HUES64 (cell line): Measurements from ENCODE around the gene AGPAT2.
"Not testable (repeated sequence)": the region's sequence is repeated elsewhere in the genome, so short reads cannot be mapped to it uniquely, and the experiment has no call there.

Experiments used
- H3K27ac ChIP-seq: 2 replicates; pipeline ENCODE4 v1.7.0; 2013; ENCODE audit warnings: low read depth, low read length, inconsistent platforms
- H3K27me3 ChIP-seq: 2 replicates; pipeline ENCODE4 v1.6.1; 2013; ENCODE audit warnings: mild to moderate bottlenecking, low read length; ENCODE audit not compliant: insufficient read depth
- H3K36me3 ChIP-seq: 2 replicates; pipeline ENCODE4 v1.6.1; 2013; ENCODE audit warnings: mild to moderate bottlenecking, low read length; ENCODE audit not compliant: insufficient read depth
- H3K4me1 ChIP-seq: 2 replicates; pipeline ENCODE4 v1.6.1; 2013; ENCODE audit warnings: mild to moderate bottlenecking, low read length, moderate library complexity; ENCODE audit not compliant: insufficient read depth
- H3K4me3 ChIP-seq: 2 replicates; pipeline ENCODE4 v1.5.1; 2013; ENCODE audit warnings: mild to moderate bottlenecking, low read length, moderate library complexity
- H3K9ac ChIP-seq: 2 replicates; pipeline ENCODE4 v1.6.1; 2013; ENCODE audit warnings: mild to moderate bottlenecking, low read depth, low read length
- H3K9me3 ChIP-seq: 2 replicates; pipeline ENCODE4 v1.6.1; 2013; ENCODE audit warnings: low read depth, low read length; ENCODE audit not compliant: insufficient read depth
- WGBS: fragments of 150-250, 120-280 bp; methylation state at CpG from one replicate; pipeline ENCODE4 v1.1.7; 2013; ENCODE audit warnings: missing lambda C conversion rate; 5-methylcytosine and 5-hydroxymethylcytosine counted together

Gene AGPAT2

DNA sequence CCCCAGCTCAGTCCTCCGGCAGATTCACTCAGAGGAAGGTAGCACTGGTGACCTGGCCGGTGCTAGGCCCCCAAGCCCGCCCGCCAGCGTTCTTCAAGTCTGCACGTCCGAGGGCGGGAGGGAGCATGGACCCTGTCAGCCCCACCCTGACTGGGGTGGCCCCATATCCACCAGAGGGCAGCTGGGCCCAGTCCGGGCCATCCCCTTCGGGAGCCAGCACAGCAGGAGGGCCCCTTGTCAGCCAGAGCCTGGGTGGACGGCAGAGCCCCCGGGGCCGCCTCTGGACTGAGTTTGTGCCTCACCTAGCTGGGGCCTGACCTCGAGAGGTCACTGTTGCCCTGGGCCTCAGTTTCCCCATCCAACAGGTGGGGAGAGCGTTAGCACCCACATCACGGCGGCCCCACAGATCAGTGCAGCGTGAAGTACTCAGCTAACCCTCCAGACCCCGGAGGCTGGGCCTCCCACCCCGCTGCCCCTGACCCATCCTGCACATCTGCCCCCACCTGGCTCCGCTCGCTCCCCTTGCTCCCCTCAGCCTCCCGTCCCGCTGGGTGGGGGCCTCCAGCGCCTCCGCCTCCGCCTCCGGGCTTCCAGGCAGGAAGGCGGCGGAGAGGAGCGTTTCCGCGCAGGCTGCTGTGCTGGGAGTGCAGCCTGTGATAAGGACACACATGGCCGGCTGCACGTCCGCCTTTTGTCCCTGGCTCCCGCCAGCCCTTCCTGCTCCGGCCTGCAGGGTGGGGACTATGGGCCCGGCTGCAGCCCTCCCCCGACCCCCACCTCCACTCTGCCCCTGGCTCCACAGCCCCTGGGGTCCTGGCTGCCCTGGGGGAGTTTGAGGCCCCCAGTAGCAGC, 41.1 kb downstream of the AGPAT2 start:
- Histone ChIP-seq H3K27me3 (peaks cover 10% of the 10 kb centered on the region; the same call in 1 of the 2 replicates), H3K27ac (no peak overlapping the region; the same call in 1 of the 2 replicates)

DNA sequence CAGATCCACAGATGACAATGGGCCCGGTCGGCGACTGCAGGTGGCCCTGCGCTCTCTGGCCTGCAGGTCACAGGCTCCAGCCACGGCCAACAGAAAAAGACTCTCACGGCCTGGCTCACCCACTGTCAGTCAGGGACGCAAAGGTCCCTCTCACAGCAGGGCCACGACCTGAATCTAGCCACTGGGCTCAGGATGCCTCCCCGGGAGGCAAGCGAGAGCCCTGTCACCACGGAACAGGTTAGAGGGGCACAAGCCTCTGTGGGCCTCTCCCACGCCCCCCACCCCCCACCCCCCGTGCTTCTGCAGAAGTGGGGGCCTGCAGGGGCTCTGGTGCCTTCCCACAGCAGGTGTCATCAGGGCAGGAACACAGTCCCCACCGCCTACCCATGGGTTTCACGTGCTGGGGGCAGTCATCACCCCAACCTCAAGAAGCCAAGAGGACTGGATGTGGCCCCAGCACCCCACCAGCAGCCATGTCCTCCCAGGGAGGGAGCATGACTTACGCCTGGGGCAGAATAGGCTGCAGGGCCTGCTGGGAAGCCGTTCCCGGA, 41.8 kb downstream of the AGPAT2 start:
- WGBS: 92% methylated on average over 16 of the region's 18 CpGs

More for the DNA sequence above, 41.1 kb downstream of the AGPAT2 start:
- Histone ChIP-seq H3K9ac (no peak overlapping the region), H3K9me3 (no peaks in the 10 kb centered on the region), H3K36me3 (no peaks in the 10 kb centered on the region), H3K4me3 (no peak overlapping the region), H3K4me1 (no peaks in the 10 kb centered on the region)
- 85% methylated on average over 40 of the region's 40 CpGs for WGBS

DNA sequence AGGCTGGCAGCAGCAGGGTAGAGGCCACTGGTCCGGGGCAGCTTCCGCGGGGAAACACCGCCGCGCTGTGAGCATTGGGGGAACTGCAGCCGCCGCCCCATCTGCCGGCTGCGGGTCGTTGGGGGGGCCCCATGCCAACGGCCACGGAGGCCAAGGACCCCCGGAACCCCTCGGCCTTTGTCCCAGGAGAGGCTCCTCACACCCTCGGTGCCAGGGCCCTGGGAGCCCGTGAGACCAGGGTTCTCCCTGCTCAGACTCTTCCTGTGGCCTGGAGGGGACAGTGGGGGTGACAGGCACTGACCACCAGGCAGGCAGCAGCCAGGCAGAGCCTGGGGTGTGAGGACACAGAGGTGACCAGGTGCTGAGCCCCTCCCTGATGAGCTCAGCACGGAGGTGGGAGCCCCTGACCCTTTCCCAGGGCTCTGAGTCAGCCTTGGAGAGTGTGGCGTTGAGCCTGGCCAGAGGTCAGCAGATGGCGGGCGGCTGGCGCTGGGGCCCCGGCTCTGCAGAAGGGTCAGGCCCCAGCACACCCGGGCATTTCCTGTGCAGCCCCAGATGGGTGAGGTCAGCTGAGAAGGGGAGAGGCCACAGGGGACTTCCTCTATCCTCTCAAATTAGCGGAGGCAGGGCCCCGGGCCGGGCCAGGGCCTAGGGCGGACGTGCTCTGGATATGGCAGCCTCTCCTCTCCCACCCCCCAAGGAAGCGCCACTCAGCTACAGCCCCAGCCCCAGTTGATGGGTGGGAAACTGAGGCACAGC, 42.5 kb downstream of the AGPAT2 start:
- H3K4me1 ChIP-seq: no peaks in the 10 kb centered on the region
- H3K27me3 ChIP-seq: peaks cover 10% of the 10 kb centered on the region; the same call in 1 of the 2 replicates
- 44% methylated on average over 30 of the region's 30 CpGs for WGBS
- H3K27ac ChIP-seq: no peak overlapping the region
- H3K4me3 ChIP-seq: 0 out of 2 replicates have a peak overlapping the region, but pooled peaks have one; percentile 22
- H3K9ac ChIP-seq: no peak overlapping the region
- H3K9me3 ChIP-seq: no peaks in the 10 kb centered on the region
- no peaks in the 10 kb centered on the region for H3K36me3 ChIP-seq

More for the DNA sequence above, 41.8 kb downstream of the AGPAT2 start:
- Histone ChIP-seq H3K27me3 (peaks cover 10% of the 10 kb centered on the region; the same call in 1 of the 2 replicates), H3K9ac (no peak overlapping the region), H3K4me3 (no peak overlapping the region), H3K27ac (no peak overlapping the region), H3K9me3 (no peaks in the 10 kb centered on the region), H3K4me1 (no peaks in the 10 kb centered on the region), H3K36me3 (no peaks in the 10 kb centered on the region)

DNA sequence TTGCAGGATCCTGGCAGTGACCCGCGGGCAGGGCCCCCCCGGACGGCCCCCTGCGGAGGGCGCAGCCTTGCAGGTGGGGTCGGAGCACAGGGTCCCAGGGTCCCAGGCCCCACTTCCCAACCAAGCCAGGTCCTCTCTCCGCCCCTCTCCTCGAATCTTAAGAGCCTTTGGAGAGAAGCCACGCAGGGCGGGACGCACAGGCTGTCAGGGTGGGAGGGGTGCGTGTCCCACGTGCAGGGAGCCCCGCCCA, 43.0 kb downstream of the AGPAT2 start:
- no peaks in the 10 kb centered on the region for H3K4me1 ChIP-seq
- no peaks in the 10 kb centered on the region for H3K36me3 ChIP-seq
- H3K9ac ChIP-seq: no peak overlapping the region
- no peaks in the 10 kb centered on the region for H3K9me3 ChIP-seq
- 12% methylated on average over 15 of the region's 15 CpGs for WGBS
- H3K27me3 ChIP-seq: peaks cover 10% of the 10 kb centered on the region; the same call in 1 of the 2 replicates
- H3K27ac ChIP-seq: no peak overlapping the region
- peak overlapping the region; percentile 22; the same call in 1 of the 2 replicates for H3K4me3 ChIP-seq

DNA sequence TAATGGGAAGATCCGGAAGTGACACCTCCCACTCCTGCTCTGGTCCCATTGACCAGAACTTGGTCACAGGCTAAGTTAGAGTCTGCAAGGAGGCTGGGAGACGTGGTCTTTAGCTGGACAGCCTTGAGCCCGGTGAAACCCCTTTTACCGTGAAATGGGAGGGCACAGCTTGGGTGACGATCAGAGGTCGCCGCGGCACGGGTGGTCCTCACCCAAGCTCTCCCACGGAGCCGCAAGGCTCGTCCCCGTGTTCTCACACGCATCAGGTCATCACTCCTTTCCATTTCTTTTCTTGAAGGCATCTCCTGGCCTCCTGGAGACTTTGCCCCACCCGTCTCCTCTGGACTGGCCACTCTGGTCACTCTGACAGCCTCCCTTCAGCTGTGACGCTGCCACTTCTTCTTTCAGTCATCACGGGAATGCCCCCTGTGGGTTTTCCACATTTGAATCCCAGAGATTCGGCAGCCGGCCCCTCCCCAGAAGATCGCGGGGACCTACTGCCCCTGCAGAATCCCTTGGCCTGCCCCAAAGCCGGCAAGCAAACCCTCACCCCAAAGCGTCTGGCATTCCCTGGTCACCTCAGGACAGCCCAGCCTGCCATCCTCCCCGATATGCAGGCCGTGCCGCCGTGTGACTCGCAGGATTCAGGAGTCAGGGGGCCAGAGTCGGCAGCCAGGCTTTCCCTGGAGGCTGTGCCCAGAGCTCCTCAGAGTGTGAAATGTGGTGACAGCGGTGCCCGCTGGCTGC, 43.5 kb downstream of the AGPAT2 start:
- no peaks in the 10 kb centered on the region for H3K36me3 ChIP-seq
- H3K9me3 ChIP-seq: no peaks in the 10 kb centered on the region
- WGBS: 65% methylated on average over 31 of the region's 31 CpGs
- H3K4me3 ChIP-seq: peak overlapping the region; percentile 22; the same call in 1 of the 2 replicates
- H3K4me1 ChIP-seq: no peaks in the 10 kb centered on the region
- H3K27me3 ChIP-seq: peaks cover 10% of the 10 kb centered on the region; the same call in 1 of the 2 replicates
- H3K27ac ChIP-seq: no peak overlapping the region
- H3K9ac ChIP-seq: no peak overlapping the region

DNA sequence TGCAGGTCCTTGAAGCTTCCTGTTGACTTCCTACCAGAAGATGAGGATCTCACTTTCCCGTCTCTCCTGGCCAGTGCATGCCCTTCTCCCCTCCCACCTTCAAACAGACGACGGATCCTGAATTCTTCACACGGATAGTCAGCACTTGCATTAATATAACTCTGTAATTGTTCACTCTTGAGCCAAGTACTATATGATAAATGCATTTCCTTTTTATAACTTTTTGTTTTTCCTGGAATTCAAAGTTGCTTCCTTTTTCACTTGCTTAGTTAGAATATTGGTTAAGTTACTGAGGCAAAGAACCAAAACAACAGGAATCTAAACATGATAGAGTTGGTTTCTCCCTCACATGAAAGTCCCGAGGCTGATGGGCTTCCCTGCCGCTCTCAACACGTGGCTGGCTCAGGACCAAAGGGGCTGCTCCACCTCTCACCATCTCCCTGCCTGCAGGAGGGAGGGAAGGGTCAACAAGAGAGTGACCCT, 44.8 kb downstream of the AGPAT2 start:
- Histone ChIP-seq H3K9me3 (no peaks in the 10 kb centered on the region), H3K4me3 (no peak overlapping the region), H3K9ac (no peak overlapping the region), H3K27me3 (peaks cover 10% of the 10 kb centered on the region; the same call in 1 of the 2 replicates), H3K27ac (no peak overlapping the region), H3K4me1 (no peaks in the 10 kb centered on the region), H3K36me3 (no peaks in the 10 kb centered on the region)
- WGBS: 66% methylated on average over 5 of the region's 7 CpGs

DNA sequence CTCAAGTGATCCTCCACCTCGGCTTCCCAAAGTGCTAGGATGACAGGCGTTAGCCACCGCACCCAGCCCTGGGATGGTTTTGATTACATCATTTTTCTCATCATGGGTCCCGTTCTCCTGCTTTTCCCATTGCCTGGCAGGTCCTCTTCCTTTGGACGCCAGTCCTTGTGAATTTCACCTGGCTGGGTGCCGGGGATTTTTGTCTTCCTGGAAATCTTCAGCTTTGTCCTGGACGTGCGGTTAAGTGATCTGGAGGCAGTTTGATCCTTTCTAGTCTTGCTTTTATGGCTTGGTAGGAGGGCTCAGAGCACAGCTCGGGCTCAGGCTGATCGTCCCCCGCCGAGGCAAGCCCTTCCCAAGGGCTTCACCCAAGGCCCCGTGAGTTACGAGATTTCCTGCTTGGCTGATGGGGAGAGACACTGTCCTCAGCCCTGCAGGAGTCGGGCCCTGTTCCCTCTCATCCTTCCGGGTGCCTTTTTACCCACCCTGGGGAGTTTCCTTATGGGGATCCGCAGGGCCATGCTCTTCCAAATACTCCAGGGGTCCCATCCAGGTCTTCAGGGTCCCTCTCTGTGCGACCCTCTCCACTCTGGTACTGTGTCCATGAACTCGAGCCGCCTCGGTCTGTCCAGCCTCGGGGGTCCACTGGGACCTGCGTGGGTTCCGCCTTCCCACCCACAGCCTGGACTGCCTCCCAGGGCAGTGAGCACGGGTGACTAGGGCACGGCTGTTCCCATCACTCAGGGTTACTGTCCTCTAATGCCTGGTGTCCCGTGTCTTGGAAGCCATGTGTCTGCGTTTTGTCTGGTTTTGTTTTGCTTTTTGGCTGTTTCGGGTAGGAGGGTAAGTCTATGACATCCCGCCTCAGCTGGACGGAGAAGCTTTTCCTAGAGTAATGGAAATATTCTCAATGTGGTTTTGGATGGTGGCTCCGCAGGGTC, 46.8 kb downstream of the AGPAT2 start:
- Histone ChIP-seq H3K9ac (no peak overlapping the region), H3K4me1 (no peaks in the 10 kb centered on the region), H3K36me3 (no peaks in the 10 kb centered on the region), H3K9me3 (no peaks in the 10 kb centered on the region), H3K27ac (no peak overlapping the region), H3K4me3 (no peak overlapping the region), H3K27me3 (peaks cover 10% of the 10 kb centered on the region; the same call in 1 of the 2 replicates)
- WGBS: 87% methylated on average over 32 of the region's 32 CpGs

DNA sequence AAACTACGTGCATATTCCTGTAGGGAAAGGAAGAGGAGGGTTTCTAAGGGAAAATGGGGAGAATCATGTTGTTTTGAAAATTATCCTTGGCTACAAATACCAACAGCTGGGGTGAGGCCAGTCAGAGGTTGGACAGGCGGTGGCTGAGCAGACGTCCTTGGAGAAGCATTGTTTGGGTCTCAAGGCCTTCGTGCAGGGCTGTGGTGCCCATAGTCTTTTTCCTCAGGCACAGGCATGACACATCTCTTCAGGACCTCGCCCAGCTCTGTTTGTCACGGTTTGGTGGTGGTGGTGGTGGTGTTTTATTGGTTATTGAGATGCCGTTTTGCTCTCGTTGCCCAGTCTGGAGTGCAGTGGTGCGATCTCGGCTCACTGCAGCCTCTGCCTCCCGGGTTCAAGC, 52.4 kb downstream of the AGPAT2 start:
- Histone ChIP-seq H3K4me1 (no peaks in the 10 kb centered on the region), H3K4me3 (no peak overlapping the region), H3K9me3 (no peaks in the 10 kb centered on the region), H3K36me3 (no peaks in the 10 kb centered on the region), H3K9ac (no peak overlapping the region), H3K27me3 (no peaks in the 10 kb centered on the region), H3K27ac (no peak overlapping the region)
- WGBS: 94% methylated on average over 11 of the region's 11 CpGs

DNA sequence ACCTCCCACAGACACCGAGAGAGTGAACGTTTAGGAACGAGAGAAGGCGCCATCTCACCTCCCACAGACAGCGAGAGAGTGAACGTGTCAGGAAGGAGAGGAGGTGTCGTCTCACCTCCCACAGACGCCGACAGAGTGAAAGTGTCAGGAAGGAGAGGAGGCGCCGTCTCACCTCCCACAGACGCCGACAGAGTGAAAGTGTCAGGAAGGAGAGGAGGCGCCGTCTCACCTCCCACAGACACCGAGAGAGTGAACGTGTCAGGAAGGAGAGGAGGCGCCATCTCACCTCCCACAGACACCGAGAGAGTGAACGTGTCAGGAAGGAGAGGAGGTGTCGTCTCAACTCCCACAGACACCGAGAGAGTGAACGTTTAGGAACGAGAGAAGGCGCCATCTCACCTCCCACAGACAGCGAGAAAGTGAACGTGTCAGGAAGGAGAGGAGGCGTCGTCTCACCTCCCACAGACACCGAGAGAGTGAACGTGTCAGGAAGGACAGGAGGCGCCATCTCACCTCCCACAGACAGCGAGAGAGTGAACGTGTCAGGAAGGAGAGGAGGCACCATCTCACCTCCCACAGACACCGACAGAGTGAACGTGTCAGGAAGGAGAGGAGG, 54.7 kb downstream of the AGPAT2 start:
- H3K27ac ChIP-seq, H3K4me1 ChIP-seq, H3K9me3 ChIP-seq, H3K36me3 ChIP-seq, H3K4me3 ChIP-seq, H3K9ac ChIP-seq, H3K27me3 ChIP-seq: not testable (repeated sequence)
- WGBS: 93% methylated on average over 34 of the region's 36 CpGs

DNA sequence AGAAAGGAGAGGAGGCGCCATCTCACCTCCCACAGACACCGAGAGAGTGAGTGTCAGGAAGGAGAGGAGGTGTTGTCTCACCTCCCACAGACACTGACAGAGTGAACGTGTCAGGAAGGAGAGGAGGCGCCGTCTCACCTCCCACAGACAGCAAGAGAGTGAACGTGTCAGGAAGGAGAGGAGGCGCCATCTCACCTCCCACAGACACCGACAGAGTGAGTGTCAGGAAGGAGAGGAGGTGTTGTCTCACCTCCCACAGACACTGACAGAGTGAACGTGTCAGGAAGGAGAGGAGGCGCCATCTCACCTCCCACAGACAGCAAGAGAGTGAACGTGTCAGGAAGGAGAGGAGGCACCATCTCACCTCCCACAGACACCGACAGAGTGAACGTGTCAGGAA, 55.2 kb downstream of the AGPAT2 start:
- 100% methylated on average over 2 of the region's 13 CpGs for WGBS

More for the DNA sequence above, 55.2 kb downstream of the AGPAT2 start:
- not testable (repeated sequence) for H3K27ac ChIP-seq, H3K36me3 ChIP-seq, H3K4me3 ChIP-seq, H3K9me3 ChIP-seq, H3K9ac ChIP-seq, H3K4me1 ChIP-seq, H3K27me3 ChIP-seq
